ENCODE results near the gene CRB3.

- TF ChIP-seq, protein P1, sequence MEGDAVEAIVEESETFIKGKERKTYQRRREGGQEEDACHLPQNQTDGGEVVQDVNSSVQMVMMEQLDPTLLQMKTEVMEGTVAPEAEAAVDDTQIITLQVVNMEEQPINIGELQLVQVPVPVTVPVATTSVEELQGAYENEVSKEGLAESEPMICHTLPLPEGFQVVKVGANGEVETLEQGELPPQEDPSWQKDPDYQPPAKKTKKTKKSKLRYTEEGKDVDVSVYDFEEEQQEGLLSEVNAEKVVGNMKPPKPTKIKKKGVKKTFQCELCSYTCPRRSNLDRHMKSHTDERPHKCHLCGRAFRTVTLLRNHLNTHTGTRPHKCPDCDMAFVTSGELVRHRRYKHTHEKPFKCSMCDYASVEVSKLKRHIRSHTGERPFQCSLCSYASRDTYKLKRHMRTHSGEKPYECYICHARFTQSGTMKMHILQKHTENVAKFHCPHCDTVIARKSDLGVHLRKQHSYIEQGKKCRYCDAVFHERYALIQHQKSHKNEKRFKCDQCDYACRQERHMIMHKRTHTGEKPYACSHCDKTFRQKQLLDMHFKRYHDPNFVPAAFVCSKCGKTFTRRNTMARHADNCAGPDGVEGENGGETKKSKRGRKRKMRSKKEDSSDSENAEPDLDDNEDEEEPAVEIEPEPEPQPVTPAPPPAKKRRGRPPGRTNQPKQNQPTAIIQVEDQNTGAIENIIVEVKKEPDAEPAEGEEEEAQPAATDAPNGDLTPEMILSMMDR (IDR thresholded peaks at IDR 0.05): no peak
- no peak for TF ChIP-seq POLR2A (IDR thresholded peaks at IDR 0.05)
Observed at GRCh38 chr19:6452223-6452614, 11.9 kb upstream of the CRB3 start.
